GM06990 (cell line): ENCODE measurements around the gene OR51F1.

ENCODE experiments used
- DNase-seq: peaks from one replicate; pipeline ENCODE4 v3.0.0-alpha.2; 2011; ENCODE audit not compliant: insufficient read length; ENCODE audit errors: extremely low read depth
- H3K27me3 ChIP-seq: replicated peaks from 2 replicates; pipeline ENCODE4 v1.6.0; 2011; ENCODE audit warnings: low read length; ENCODE audit not compliant: control insufficient read depth, insufficient read depth
- H3K36me3 ChIP-seq: 2 replicates; pipeline ENCODE4 v1.5.1; 2011; ENCODE audit warnings: low read length; ENCODE audit not compliant: control insufficient read depth, insufficient read depth
- H3K4me3 ChIP-seq: replicated peaks from 2 replicates; pipeline ENCODE4 v1.5.1; 2011; ENCODE audit warnings: low read depth, mild to moderate bottlenecking, control low read depth, low read length
- CTCF ChIP-seq: IDR thresholded peaks from 2 replicates; pipeline ENCODE4 v1.5.1; 2011; ENCODE audit warnings: low read length, control low read depth, mild to moderate bottlenecking, inconsistent platforms; ENCODE audit not compliant: insufficient read depth, poor library complexity, severe bottlenecking

OR51F1 gene

GRCh38 chr11:4797206-4797605 lies 27.5 kb upstream of the OR51F1 start:
- no peak for TF ChIP-seq CTCF
- Histone ChIP-seq H3K4me3 (no peak overlapping the region), H3K27me3 (peaks cover 2% of the 10 kb centered on the region; the same call in 1 of the 2 replicates), H3K36me3 (no peaks in the 10 kb centered on the region)
- no peak for DNase-seq

- H3K36me3 ChIP-seq, result no peaks in the 10 kb centered on the region
- no peak for TF ChIP-seq CTCF
- no peak for DNase-seq
- H3K27me3 ChIP-seq, result no peaks in the 10 kb centered on the region
- H3K4me3 ChIP-seq, result no peak overlapping the region
These were observed 12.7 kb upstream of the OR51F1 start for GRCh38 chr11:4782454-4782853.

GRCh38 chr11:4768094-4768493 lies 1.6 kb downstream of the OR51F1 start:
- no peaks in the 10 kb centered on the region for H3K36me3 ChIP-seq
- no peak for DNase-seq
- H3K4me3 ChIP-seq, result no peak overlapping the region
- no peaks in the 10 kb centered on the region for H3K27me3 ChIP-seq
- no peak for TF ChIP-seq CTCF

GRCh38 chr11:4766420-4767043 lies 3.2 kb downstream of the OR51F1 start:
- Histone ChIP-seq H3K36me3 (no peaks in the 10 kb centered on the region), H3K4me3 (no peak overlapping the region), H3K27me3 (no peaks in the 10 kb centered on the region)
- no peak for TF ChIP-seq CTCF
- no peak for DNase-seq

GRCh38 chr11:4763096-4763495 lies 6.6 kb downstream of the OR51F1 start:
- no peaks in the 10 kb centered on the region for H3K36me3 ChIP-seq
- no peak for DNase-seq
- no peaks in the 10 kb centered on the region for H3K27me3 ChIP-seq
- H3K4me3 ChIP-seq, result no peak overlapping the region
- no peak for TF ChIP-seq CTCF

- no peaks in the 10 kb centered on the region for H3K36me3 ChIP-seq
- no peaks in the 10 kb centered on the region for H3K27me3 ChIP-seq
- TF ChIP-seq CTCF, result no peak
- DNase-seq, result no peak
- H3K4me3 ChIP-seq, result no peak overlapping the region
These were observed 18.5 kb downstream of the OR51F1 start for GRCh38 chr11:4751201-4751600.
